PC-9 (cell line): ENCODE measurements around the gene HNRNPF. TPM values are rescaled to one million over a fixed set of nuclear protein-coding genes. Genes with fewer than 3 reads are reported as not detected.
A peak's percentile ranks its signal among the peaks of the same experiment; 100 is the strongest.

Source experiments
- BruUV-seq: library from RNA; stranded (reverse); fragments of 400-500 nt; replicated peaks from 2 replicates; lab custom pipeline; 2021; lab: Mats Ljungman, UMichigan
- CTCF ChIA-PET: fragments of 300-600 bp; sonication (Branson Sonifier 250); formaldehyde crosslinking; loops from one replicate; lab custom pipeline; 2022; ENCODE audit warnings: antibody characterized with exemption; lab: Charles Lee
- POLR2A ChIA-PET: fragments of 300-600 bp; sonication (Branson Sonifier 250); formaldehyde crosslinking; loops from one replicate; lab custom pipeline; 2022; ENCODE audit warnings: antibody characterized with exemption; ENCODE audit not compliant: unreplicated experiment; lab: Charles Lee
- DNase-seq, 2 experiments: peaks; one replicate each; pipeline versions ENCODE4 v3.0.0 to v3.0.0-alpha.2; 2015 to 2022; ENCODE audit warnings: mixed read lengths in 1 of 2
- H2AFZ ChIP-seq: fragments of 200-600 bp; sonication (generic); 2 replicates; pipeline ENCODE4 v1.8.1; 2017; ENCODE audit warnings: antibody characterized with exemption
- H3F3A ChIP-seq: fragments of 200-600 bp; sonication (generic); 2 replicates; pipeline ENCODE4 v1.8.1; 2017; ENCODE audit warnings: antibody characterized with exemption, mild to moderate bottlenecking, low read depth; ENCODE audit not compliant: insufficient read depth
- H3K27ac ChIP-seq: fragments of 200-600 bp; sonication (generic); 2 replicates; pipeline ENCODE4 v1.6.1; 2016; ENCODE audit warnings: mixed run types
- H3K27me3 ChIP-seq: fragments of 200-600 bp; sonication (generic); 2 replicates; pipeline ENCODE4 v1.6.1; 2016; ENCODE audit warnings: low read depth, mixed run types; ENCODE audit not compliant: insufficient read depth
- H3K36me3 ChIP-seq: fragments of 200-600 bp; sonication (generic); 2 replicates; pipeline ENCODE4 v1.6.1; 2016; ENCODE audit warnings: low read depth, mixed run types
- H3K4me1 ChIP-seq: fragments of 200-600 bp; sonication (generic); replicated peaks from 2 replicates; pipeline ENCODE4 v1.6.1; 2016; ENCODE audit warnings: mixed run types; ENCODE audit not compliant: insufficient read depth
- H3K4me2 ChIP-seq: fragments of 200-600 bp; sonication (generic); 2 replicates; pipeline ENCODE4 v1.6.1; 2017; ENCODE audit warnings: mixed run types
- H3K4me3 ChIP-seq: fragments of 200-600 bp; sonication (generic); 2 replicates; pipeline ENCODE4 v1.6.1; 2016; ENCODE audit warnings: mixed run types
- H3K79me2 ChIP-seq: fragments of 200-600 bp; sonication (generic); 2 replicates; pipeline ENCODE4 v1.6.1; 2017; ENCODE audit warnings: low read depth, mixed run types
- H3K9me2 ChIP-seq: fragments of 200-600 bp; sonication (generic); 2 replicates; pipeline ENCODE4 v1.8.1; 2017; ENCODE audit warnings: mild to moderate bottlenecking; ENCODE audit not compliant: insufficient read depth
- H3K9me3 ChIP-seq: fragments of 200-600 bp; sonication (generic); 2 replicates; pipeline ENCODE4 v1.8.1; 2016; ENCODE audit warnings: low read depth; ENCODE audit not compliant: insufficient read depth
- H4K20me1 ChIP-seq: fragments of 200-600 bp; sonication (generic); 2 replicates; pipeline ENCODE4 v1.8.1; 2017; ENCODE audit not compliant: insufficient read depth
- CTCF ChIP-seq: fragments of 200-600 bp; sonication (generic); conservative IDR thresholded peaks from 2 replicates; pipeline ENCODE4 v1.6.1; 2017; ENCODE audit warnings: mixed run types, antibody characterized with exemption, mild to moderate bottlenecking, moderate library complexity
- EZH2 ChIP-seq: fragments of 200-600 bp; sonication (generic); IDR thresholded peaks from 2 replicates; pipeline ENCODE4 v1.8.0; 2017; ENCODE audit warnings: antibody characterized with exemption, low read depth
- intact Hi-C: fragments of 100-400 bp; cut with micrococcal nuclease; formaldehyde crosslinking; loops from one replicate; pipeline ENCODE4 v1.10.0; 2022; ENCODE audit not compliant: unreplicated experiment
- total RNA-seq: library from RNA; stranded (reverse); gene quantifications from 2 replicates; pipeline ENCODE4 v1.2.3, GENCODE V29; 2021

The HNRNPF gene
- total RNA-seq, 1 experiment from 2014 or later = 337 TPM

- Histone ChIP-seq H2AFZ (peak overlapping the region; percentile 58; the same call in 1 of the 2 replicates), H3K27me3 (no peaks in the 10 kb centered on the region), H3F3A (peaks cover 62% of the 10 kb centered on the region), H3K9me3 (no peaks in the 10 kb centered on the region), H3K4me3 (peak overlapping the region; percentile 98), H3K4me1 (peaks cover 46% of the 10 kb centered on the region), H3K79me2 (peaks cover 78% of the 10 kb centered on the region), H3K27ac (peak overlapping the region; percentile 90), H3K36me3 (peaks cover 17% of the 10 kb centered on the region), H4K20me1 (peaks cover 48% of the 10 kb centered on the region), H3K4me2 (peak overlapping the region; percentile 90), H3K9me2 (no peaks in the 10 kb centered on the region)
- BruUV-seq = TSS peak; percentile 28
- POLR2A ChIA-PET = interaction anchor here (0.7 kb wide), 1 partner anchor 32 kb away, joined by 5 read pairs; no protein-coding TSS in a partner anchor
- CTCF ChIA-PET = interaction anchor here (0.7 kb wide), 1 partner anchor 30 kb away, joined by 3 read pairs; no protein-coding TSS in a partner anchor
- peak in 1 of 2 experiments; percentile 54 for DNase-seq
- TF ChIP-seq CTCF (no peak), EZH2 (no peak)
- intact Hi-C loops = loop anchor here (1.0 kb wide), 2 partner anchors 10 to 29 kb away; no protein-coding TSS in a partner anchor
Measured at GRCh38 chr10:43407148-43407575, 1.8 kb downstream of the HNRNPF start.

DNA sequence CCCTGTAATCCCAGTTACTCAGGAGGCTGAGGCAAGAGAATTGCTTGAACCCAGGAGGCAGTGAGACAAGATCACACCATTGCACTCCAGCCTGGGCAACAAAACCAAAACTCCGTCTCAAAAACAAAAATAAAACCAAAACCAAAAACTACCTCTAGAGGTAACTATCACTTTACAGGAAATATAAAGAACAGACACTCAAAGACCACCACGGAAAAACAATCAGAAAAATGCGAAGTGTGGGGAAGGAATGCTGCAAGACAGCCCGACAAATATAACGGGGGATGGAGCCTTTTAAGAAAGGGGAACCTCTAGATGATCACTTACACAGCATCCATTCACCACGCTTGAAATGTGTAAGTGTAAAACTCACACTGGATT is 4.3 kb downstream of the HNRNPF start:
- H4K20me1 ChIP-seq = peaks cover 72% of the 10 kb centered on the region
- intact Hi-C loops = no loop called here

More for the DNA sequence above, 4.3 kb downstream of the HNRNPF start:
- ChIA-PET CTCF (interaction anchor here (0.7 kb wide), 1 partner anchor 196 kb away, joined by 5 read pairs; no protein-coding TSS in a partner anchor), POLR2A (interaction anchor here (0.6 to 0.7 kb wide), 2 partner anchors 27 to 50 kb away, joined by 3 to 17 read pairs; no protein-coding TSS in a partner anchor)
- H3K4me3 ChIP-seq = peak overlapping the region; percentile 98
- no TSS peak for BruUV-seq
- peaks cover 70% of the 10 kb centered on the region for H3F3A ChIP-seq
- no peaks in the 10 kb centered on the region for H3K9me3 ChIP-seq
- TF ChIP-seq CTCF (no peak), EZH2 (no peak)
- H2AFZ ChIP-seq = no peak overlapping the region
- no peaks in the 10 kb centered on the region for H3K27me3 ChIP-seq
- H3K4me1 ChIP-seq = peaks cover 62% of the 10 kb centered on the region
- H3K4me2 ChIP-seq = peak overlapping the region; percentile 90
- peak overlapping the region; percentile 90 for H3K27ac ChIP-seq
- peaks cover 93% of the 10 kb centered on the region for H3K79me2 ChIP-seq
- no peak for DNase-seq
- H3K36me3 ChIP-seq = peaks cover 31% of the 10 kb centered on the region
- no peaks in the 10 kb centered on the region for H3K9me2 ChIP-seq
